ENCODE results near the gene CRY1.
"Not testable (repeated sequence)": the region's sequence is repeated elsewhere in the genome, so short reads cannot be mapped to it uniquely, and the experiment has no call there.

Gene CRY1

GRCh38 chr12:106999446-106999845, 93.9 kb downstream of the CRY1 start:
- no peak for DNase-seq (ENCODE audit: low spot score)

- DNase-seq (ENCODE audit: low spot score) = no peak
Measured at GRCh38 chr12:106997916-106998315, 95.4 kb downstream of the CRY1 start.

- not testable (repeated sequence) for DNase-seq (ENCODE audit: low spot score)
Measured at GRCh38 chr12:106996102-106996501, 97.2 kb downstream of the CRY1 start.

- no peak for DNase-seq (ENCODE audit: low spot score)
Measured at GRCh38 chr12:106994579-106995220, 98.6 kb downstream of the CRY1 start.

GRCh38 chr12:106987846-106988245, 105.5 kb downstream of the CRY1 start:
- DNase-seq (ENCODE audit: low spot score) = no peak

- DNase-seq (ENCODE audit: low spot score) = peak; percentile 87
Measured at GRCh38 chr12:106986625-106987389, 106.5 kb downstream of the CRY1 start, which contains the start of gene MTERF2. Gene MTERF2 (minus strand): TSS chr12:106987146. CDS start chr12:106978714, 8,432 bp downstream.

GRCh38 chr12:106986135-106986534, 107.2 kb downstream of the CRY1 start:
- no peak for DNase-seq (ENCODE audit: low spot score)

- DNase-seq (ENCODE audit: low spot score) = no peak
Measured at GRCh38 chr12:106985479-106985878, 107.9 kb downstream of the CRY1 start.

- peak; percentile 50 for DNase-seq (ENCODE audit: low spot score)
Measured at GRCh38 chr12:106984588-106985137, 108.7 kb downstream of the CRY1 start.

GRCh38 chr12:106982229-106982628, 111.1 kb downstream of the CRY1 start:
- DNase-seq (ENCODE audit: low spot score) = no peak

GRCh38 chr12:106981788-106982187, 111.6 kb downstream of the CRY1 start:
- DNase-seq (ENCODE audit: low spot score) = no peak

- no peak for DNase-seq (ENCODE audit: low spot score)
Measured at GRCh38 chr12:106980944-106981343, 112.4 kb downstream of the CRY1 start.

GRCh38 chr12:106978035-106978800, 115.1 kb downstream of the CRY1 start:
- DNase-seq (ENCODE audit: low spot score) = no peak

- no peak for DNase-seq (ENCODE audit: low spot score)
Measured at GRCh38 chr12:106976668-106977067, 116.7 kb downstream of the CRY1 start.

GRCh38 chr12:106975993-106976658, 117.2 kb downstream of the CRY1 start:
- DNase-seq (ENCODE audit: low spot score) = no peak

GRCh38 chr12:106975098-106975497, 118.3 kb downstream of the CRY1 start:
- no peak for DNase-seq (ENCODE audit: low spot score)

- DNase-seq (ENCODE audit: low spot score) = no peak
Measured at GRCh38 chr12:106974511-106974910, 118.8 kb downstream of the CRY1 start.

- DNase-seq (ENCODE audit: low spot score) = no peak
Measured at GRCh38 chr12:106973545-106973944, 119.8 kb downstream of the CRY1 start.

GRCh38 chr12:106971065-106971464, 122.3 kb downstream of the CRY1 start:
- DNase-seq (ENCODE audit: low spot score) = no peak

GRCh38 chr12:106964526-106964925, 128.8 kb downstream of the CRY1 start:
- no peak for DNase-seq (ENCODE audit: low spot score)

- DNase-seq (ENCODE audit: low spot score) = no peak
Measured at GRCh38 chr12:106962286-106962685, 131.1 kb downstream of the CRY1 start.

- no peak for DNase-seq (ENCODE audit: low spot score)
Measured at GRCh38 chr12:106960443-106960842, 132.9 kb downstream of the CRY1 start.
